Stomach (tissue), 9 donors: Measurements from ENCODE around the gene LUZP2. TPM values are rescaled to one million over a fixed set of nuclear protein-coding genes. Genes with fewer than 3 reads are reported as not detected.

Experiments
- DNase-seq, 2 donors: peaks; one replicate each; pipeline versions ENCODE4 v3.0.0 to v3.0.0-alpha.2; 2013 to 2019
- H3K27ac ChIP-seq, 5 donors: fragments of 200-600 bp in 4 of 5; sonication (generic) in 4 of 5; one replicate each; pipeline ENCODE4 v1.5.1; 2013 to 2019; ENCODE audit warnings: mild to moderate bottlenecking in 1 of 5, moderate library complexity in 1 of 5
- H3K27me3 ChIP-seq, 3 donors: fragments of 200-600 bp; sonication (generic); one replicate each; pipeline ENCODE4 v1.5.1; 2017 to 2019; ENCODE audit warnings: mixed run types in 1 of 3
- H3K36me3 ChIP-seq, 4 donors: fragments of 200-600 bp; sonication (generic); 1 replicate in 3 of 4; 2 replicates in 1 of 4; pipeline ENCODE4 v1.5.1; 2016 to 2019
- H3K4me1 ChIP-seq, 4 donors: fragments of 200-600 bp; sonication (generic); one replicate each; pipeline ENCODE4 v1.5.1; 2016 to 2019
- H3K4me3 ChIP-seq, 4 donors: fragments of 200-600 bp; sonication (generic) in 3 of 4; one replicate each; pipeline ENCODE4 v1.5.1; 2016 to 2019; ENCODE audit warnings: mild to moderate bottlenecking in 1 of 4
- H3K9me3 ChIP-seq, 4 donors: fragments of 200-600 bp; sonication (generic); one replicate each; pipeline ENCODE4 v1.5.1; 2016 to 2019
- EP300 ChIP-seq: sonication (generic); formaldehyde crosslinking; IDR thresholded peaks from one replicate; pipeline ENCODE4 v1.6.1; 2017; ENCODE audit warnings: antibody characterized with exemption
- POLR2A ChIP-seq, 4 donors: fragments of 450-650 bp; IDR thresholded peaks; one replicate each; pipeline ENCODE4 v1.6.1; 2016; ENCODE audit warnings: antibody characterized with exemption in 4 of 4, control low read depth in 2 of 4, mild to moderate bottlenecking in 1 of 4, moderate library complexity in 1 of 4
- POLR2AphosphoS5 ChIP-seq, 3 donors: sonication (generic); formaldehyde crosslinking; IDR thresholded peaks; one replicate each; pipeline ENCODE4 v1.6.1; 2016; ENCODE audit warnings: antibody characterized with exemption in 3 of 3
- WGBS, 5 donors: extraction: QIAGEN DNeasy Blood & Tissue Kit in 3 of 5; methylation state at CpG; one replicate each; pipeline versions ENCODE4 v1.1.5 to v1.1.7; 2013 to 2018; 5-methylcytosine and 5-hydroxymethylcytosine counted together
- intact Hi-C: fragments of 100-400 bp; cut with DNase I; formaldehyde crosslinking; loops from one replicate; pipeline ENCODE4 v1.15.1; 2023; ENCODE audit warnings: low total_unique reads
- polyA plus RNA-seq, 3 donors: library from polyadenylated mRNA; stranded (reverse); fragments of 200-250 nt; gene quantifications; one replicate each; pipeline ENCODE4 v1.2.3, GENCODE V29; 2013
- total RNA-seq, 5 donors: library from RNA; depleted of rRNA; stranded (reverse); fragments of >200 nt; gene quantifications; one replicate each; pipeline versions ENCODE4 v1.1.0 to v1.2.3, GENCODE V29; 2014 to 2016
- TF ChIP-seq, protein P1 (sequence below), 7 experiments: fragments of 450-650 bp in 4 of 7; fragments of 200-600 bp in 3 of 7; sonication (generic) in 3 of 7; IDR thresholded peaks; one replicate each; pipeline ENCODE4 v1.5.1; 2016 to 2019; ENCODE audit warnings: antibody characterized with exemption in 7 of 7, control low read depth in 2 of 7, mild to moderate bottlenecking in 1 of 7
- donor health status: healthy with polysubstance abuse.
- donor health status: Bipolar disorder and iron deficiency.
- donor health status: healthy.

The LUZP2 gene
- total and polyA plus RNA-seq, 8 donors: 0.06 to 6.8 (median 0.23) TPM; not detected in 4

DNA sequence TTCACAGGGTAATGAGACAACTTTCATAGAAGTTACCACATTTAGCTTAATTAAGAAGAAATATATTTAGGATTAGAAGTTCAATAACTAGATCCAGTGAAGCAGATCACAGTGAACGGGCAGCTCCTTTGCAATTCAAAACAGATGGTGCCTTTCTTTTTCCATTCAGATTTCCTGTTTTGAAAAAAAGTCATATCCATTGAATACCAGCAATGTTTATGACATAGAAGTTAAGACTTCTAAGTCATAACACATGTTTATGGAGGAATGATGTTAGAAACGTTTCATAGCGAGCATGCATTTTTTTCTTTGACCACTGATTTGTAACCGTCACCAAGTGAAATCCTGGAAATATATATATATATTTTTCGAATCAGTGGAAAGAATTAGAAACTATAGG, 24.7 kb downstream of the LUZP2 start:
- intact Hi-C loops: no loop called here
- no peaks in the 10 kb centered on the region for H3K27me3 ChIP-seq

DNA sequence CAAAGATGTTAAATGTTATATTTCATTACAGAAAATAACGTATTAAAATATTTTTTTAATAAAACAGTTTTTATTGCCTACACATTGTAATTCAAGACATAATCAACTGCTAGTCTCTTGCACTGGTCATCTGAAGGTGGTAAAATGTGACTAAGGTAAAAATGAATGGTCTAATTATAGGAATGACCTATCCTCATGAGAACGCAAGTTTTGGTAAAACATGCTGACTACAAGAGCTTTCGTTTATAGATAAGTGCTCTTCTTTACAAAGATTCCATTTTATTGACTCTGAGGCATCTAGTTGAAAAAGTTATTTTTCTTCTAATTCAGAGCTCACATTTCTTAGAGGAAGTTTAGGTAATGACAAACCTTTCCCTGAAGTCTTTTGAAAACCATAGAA, 27.3 kb downstream of the LUZP2 start:
- H3K4me1 ChIP-seq: no peaks in the 10 kb centered on the region
- 58 to 61% (median 60%) methylated on average over 3 of the region's 3 CpGs for WGBS, 5 donors

More for the DNA sequence above, 24.7 kb downstream of the LUZP2 start:
- Histone ChIP-seq H3K4me3 (no peak overlapping the region), H3K9me3 (no peaks in the 10 kb centered on the region), H3K4me1 (no peaks in the 10 kb centered on the region), H3K36me3 (no peaks in the 10 kb centered on the region), H3K27ac (no peak overlapping the region)
- no peak for TF ChIP-seq POLR2A (IDR thresholded peaks at IDR 0.05)
- no peak for TF ChIP-seq POLR2AphosphoS5 (IDR thresholded peaks at IDR 0.05)
- TF ChIP-seq EP300: no peak
- TF ChIP-seq, protein P1, sequence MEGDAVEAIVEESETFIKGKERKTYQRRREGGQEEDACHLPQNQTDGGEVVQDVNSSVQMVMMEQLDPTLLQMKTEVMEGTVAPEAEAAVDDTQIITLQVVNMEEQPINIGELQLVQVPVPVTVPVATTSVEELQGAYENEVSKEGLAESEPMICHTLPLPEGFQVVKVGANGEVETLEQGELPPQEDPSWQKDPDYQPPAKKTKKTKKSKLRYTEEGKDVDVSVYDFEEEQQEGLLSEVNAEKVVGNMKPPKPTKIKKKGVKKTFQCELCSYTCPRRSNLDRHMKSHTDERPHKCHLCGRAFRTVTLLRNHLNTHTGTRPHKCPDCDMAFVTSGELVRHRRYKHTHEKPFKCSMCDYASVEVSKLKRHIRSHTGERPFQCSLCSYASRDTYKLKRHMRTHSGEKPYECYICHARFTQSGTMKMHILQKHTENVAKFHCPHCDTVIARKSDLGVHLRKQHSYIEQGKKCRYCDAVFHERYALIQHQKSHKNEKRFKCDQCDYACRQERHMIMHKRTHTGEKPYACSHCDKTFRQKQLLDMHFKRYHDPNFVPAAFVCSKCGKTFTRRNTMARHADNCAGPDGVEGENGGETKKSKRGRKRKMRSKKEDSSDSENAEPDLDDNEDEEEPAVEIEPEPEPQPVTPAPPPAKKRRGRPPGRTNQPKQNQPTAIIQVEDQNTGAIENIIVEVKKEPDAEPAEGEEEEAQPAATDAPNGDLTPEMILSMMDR (IDR thresholded peaks at IDR 0.05): no peak
- DNase-seq: no peak
- WGBS, 5 donors: 79 to 91% (median 87%) methylated on average over 5 of the region's 5 CpGs

DNA sequence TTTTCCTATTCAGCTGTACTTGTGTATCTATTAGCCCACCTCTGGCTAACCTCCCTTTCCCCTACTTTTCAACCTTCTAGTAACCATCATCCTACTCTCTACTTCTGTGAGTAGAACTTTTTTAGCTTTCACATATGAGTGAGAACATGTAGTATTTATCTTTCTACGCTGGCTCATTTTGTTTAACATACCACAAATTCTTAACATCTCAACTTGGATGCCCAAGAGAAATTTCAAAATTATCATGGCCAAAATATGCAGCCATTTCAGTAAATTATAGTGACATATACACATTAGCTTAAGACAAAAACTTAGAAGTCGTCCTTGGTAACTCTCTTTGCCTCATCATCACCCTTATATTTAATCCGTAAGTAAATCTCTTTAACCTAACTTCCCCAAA, 34.7 kb downstream of the LUZP2 start:
- Histone ChIP-seq H3K4me1 (no peaks in the 10 kb centered on the region), H3K27ac (no peak overlapping the region), H3K27me3 (no peaks in the 10 kb centered on the region), H3K36me3 (no peaks in the 10 kb centered on the region), H3K4me3 (no peak overlapping the region), H3K9me3 (no peaks in the 10 kb centered on the region)
- DNase-seq: no peak
- intact Hi-C loops: no loop called here
- TF ChIP-seq, protein P1 (IDR thresholded peaks at IDR 0.05): no peak
- no peak for TF ChIP-seq POLR2A (IDR thresholded peaks at IDR 0.05)
- TF ChIP-seq EP300: no peak
- TF ChIP-seq POLR2AphosphoS5 (IDR thresholded peaks at IDR 0.05): no peak
- 39 to 51% (median 47%) methylated on average over 3 of the region's 3 CpGs for WGBS, 5 donors

More for the DNA sequence above, 27.3 kb downstream of the LUZP2 start:
- no peak for DNase-seq
- TF ChIP-seq POLR2AphosphoS5 (IDR thresholded peaks at IDR 0.05) (no peak), EP300 (no peak), POLR2A (IDR thresholded peaks at IDR 0.05) (no peak)
- TF ChIP-seq, protein P1 (IDR thresholded peaks at IDR 0.05): no peak
- H3K9me3 ChIP-seq: no peaks in the 10 kb centered on the region
- H3K36me3 ChIP-seq: no peaks in the 10 kb centered on the region
- H3K4me3 ChIP-seq: no peak overlapping the region
- intact Hi-C loops: no loop called here
- no peak overlapping the region for H3K27ac ChIP-seq
- H3K27me3 ChIP-seq: no peaks in the 10 kb centered on the region

DNA sequence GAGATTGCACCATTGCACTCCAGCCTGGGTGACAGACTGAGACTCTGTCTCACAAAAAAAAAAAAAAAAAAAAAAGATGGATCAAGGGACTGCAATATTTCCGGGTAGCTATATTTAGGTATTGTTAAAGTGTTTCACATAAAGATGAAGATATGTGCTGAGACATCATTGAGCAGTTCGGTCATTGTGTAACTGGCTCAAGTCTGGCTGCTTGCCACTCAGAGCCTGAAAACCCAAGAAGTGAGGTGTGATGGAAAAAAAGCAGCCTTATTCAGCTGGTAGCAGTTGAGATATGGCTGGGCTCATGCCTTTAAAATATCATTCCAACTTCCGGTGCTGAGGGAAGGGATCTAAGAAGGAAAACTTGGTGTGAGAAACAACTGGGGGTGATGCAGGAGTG, 46.9 kb downstream of the LUZP2 start:
- Histone ChIP-seq H3K27ac (no peak overlapping the region), H3K4me3 (no peak overlapping the region), H3K27me3 (no peaks in the 10 kb centered on the region), H3K9me3 (no peaks in the 10 kb centered on the region), H3K36me3 (no peaks in the 10 kb centered on the region), H3K4me1 (no peaks in the 10 kb centered on the region)
- intact Hi-C loops: no loop called here
- DNase-seq: no peak
- 80 to 90% (median 87%) methylated on average over 3 of the region's 3 CpGs for WGBS, 5 donors
- TF ChIP-seq POLR2AphosphoS5 (IDR thresholded peaks at IDR 0.05): no peak
- TF ChIP-seq, protein P1 (IDR thresholded peaks at IDR 0.05): no peak
- TF ChIP-seq POLR2A (IDR thresholded peaks at IDR 0.05): no peak
- no peak for TF ChIP-seq EP300
